GM18505 (cell line): ENCODE data around the gene AMIGO2.
"Not testable (repeated sequence)": the region's sequence is repeated elsewhere in the genome, so short reads cannot be mapped to it uniquely, and the experiment has no call there.

Source experiments
- ATAC-seq: cut with Tn5 transposase; IDR thresholded peaks from one replicate; pipeline ENCODE4 v1.9.1; 2021; ENCODE audit not compliant: unreplicated experiment
- POLR2A ChIP-seq: IDR thresholded peaks from 4 replicates; pipeline ENCODE4 v1.6.1; 2011; ENCODE audit warnings: borderline replicate concordance; ENCODE audit not compliant: insufficient read depth, insufficient read length; ENCODE audit errors: extremely low read depth

The AMIGO2 gene

DNA sequence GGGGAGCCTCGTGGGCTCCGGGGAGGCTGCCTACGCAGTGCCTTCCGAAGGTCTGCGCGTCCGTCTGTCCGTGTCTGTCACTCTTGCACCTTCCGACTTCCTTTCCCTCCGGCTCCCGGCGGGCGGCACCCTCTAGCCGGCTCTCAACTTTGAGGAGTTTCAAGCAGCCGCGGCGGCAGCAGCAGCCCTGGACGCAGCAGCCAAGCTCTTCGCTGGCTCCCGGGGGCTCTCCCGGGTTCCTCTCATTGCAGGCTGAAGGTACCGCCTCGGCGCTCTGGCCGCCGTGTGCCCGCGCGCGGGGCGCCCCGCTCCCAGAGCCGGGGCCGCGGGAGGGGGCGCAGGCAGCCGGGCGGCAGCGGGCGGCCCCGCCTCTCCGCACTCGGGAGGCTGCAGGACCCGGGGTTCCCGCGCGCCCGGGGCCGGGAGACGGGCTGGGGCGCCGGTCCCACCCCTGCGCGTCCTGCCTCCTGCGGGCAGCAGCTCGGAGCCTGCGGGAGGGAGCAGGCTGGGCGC, at the start of gene AMIGO2, which contains the start of gene PCED1B:
TSS of gene AMIGO2 (minus strand) at position 492 of the 513 bp plus-strand sequence. CDS start 957 bp downstream, outside the sequence.
TSS of gene PCED1B (plus strand) at position 154 of the 513 bp plus-strand sequence. CDS start 155,443 bp downstream, outside the sequence.
- peak; percentile 62 for ATAC-seq

GRCh38 chr12:47126246-47126645, 46.5 kb upstream of the AMIGO2 start:
- no peak for TF ChIP-seq POLR2A
- ATAC-seq, result no peak

More for the DNA sequence above, at the start of gene AMIGO2, which contains the start of gene PCED1B:
- TF ChIP-seq POLR2A, result no peak

GRCh38 chr12:47124451-47124850, 44.7 kb upstream of the AMIGO2 start:
- TF ChIP-seq POLR2A, result no peak
- no peak for ATAC-seq

DNA sequence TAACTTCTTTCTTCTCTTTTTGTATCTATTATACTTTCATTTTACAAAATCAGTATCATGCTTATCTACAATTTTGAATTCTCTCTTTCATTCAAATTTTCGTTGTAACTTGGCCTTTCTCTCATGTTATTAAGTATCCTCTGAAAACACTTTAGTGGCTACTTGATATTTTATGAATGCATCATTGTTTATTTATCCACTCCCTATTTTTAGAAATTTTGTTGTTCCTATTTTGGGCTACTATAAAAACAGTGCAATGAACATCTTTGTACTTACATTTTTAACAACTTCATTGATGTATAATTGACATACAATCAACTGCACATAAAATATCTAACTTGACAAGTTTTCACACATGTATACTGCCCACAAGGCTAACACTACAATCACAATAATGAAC, 44.0 kb upstream of the AMIGO2 start:
- ATAC-seq, result no peak
- no peak for TF ChIP-seq POLR2A

DNA sequence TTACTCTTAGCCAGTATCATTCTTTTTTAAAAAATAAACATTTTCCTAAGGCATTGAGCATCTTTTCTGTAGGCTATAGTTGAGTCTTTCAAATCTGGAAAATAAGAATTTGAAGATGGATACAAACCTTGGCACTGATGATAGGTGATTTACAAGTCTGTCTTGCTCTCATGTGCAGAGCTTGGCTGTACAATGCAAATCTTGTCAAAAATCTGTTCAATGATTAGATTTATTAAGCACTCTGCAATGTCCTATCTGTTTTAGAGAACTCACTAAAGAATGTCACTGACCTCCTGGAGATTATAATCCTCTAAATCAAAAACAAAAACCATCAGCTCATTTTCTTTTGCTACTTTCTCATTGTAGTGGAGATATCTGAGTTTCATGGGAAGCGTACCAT, 42.8 kb upstream of the AMIGO2 start:
- TF ChIP-seq POLR2A, result no peak
- no peak for ATAC-seq

DNA sequence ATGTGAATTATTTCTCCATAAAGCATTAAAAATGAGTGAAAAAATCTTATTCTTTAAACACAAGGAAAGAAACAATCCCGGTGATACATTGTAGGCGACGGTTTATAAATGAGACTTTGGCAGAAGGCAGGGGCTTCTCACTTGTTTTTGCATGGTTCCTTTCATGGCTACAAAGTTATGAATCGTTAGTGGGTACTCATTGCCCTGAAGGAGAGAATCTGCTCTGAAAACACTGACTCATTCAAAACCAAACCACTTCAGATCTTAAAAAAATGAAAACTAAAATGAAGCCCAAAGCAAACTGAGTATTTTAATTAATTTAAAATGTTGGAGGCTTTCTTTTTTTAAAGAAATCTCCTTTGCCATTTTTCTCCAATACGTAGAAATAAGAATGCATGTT, 41.4 kb upstream of the AMIGO2 start:
- TF ChIP-seq POLR2A, result no peak
- no peak for ATAC-seq

GRCh38 chr12:47120736-47121135, 41.0 kb upstream of the AMIGO2 start:
- no peak for ATAC-seq
- no peak for TF ChIP-seq POLR2A

DNA sequence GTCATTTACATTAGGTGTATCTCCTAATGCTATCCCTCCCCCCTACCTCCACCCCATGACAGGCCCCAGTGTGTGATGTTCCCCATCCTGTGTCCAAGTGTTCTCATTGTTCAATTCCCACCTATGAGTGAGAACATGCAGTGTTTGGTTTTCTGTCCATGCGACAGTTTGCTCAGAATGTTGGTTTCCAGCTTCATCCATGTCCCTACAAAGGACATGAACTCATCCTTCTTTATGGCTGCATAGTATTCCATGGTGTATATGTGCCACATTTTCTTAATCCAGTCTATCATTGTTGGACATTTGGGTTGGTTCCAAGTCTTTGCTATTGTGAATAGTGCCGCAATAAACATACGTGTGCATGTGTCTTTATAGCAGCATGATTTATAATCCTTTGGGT, 37.5 kb upstream of the AMIGO2 start:
- not testable (repeated sequence) for ATAC-seq

GRCh38 chr12:47114481-47114892, 34.7 kb upstream of the AMIGO2 start:
- ATAC-seq, result no peak
- no peak for TF ChIP-seq POLR2A

DNA sequence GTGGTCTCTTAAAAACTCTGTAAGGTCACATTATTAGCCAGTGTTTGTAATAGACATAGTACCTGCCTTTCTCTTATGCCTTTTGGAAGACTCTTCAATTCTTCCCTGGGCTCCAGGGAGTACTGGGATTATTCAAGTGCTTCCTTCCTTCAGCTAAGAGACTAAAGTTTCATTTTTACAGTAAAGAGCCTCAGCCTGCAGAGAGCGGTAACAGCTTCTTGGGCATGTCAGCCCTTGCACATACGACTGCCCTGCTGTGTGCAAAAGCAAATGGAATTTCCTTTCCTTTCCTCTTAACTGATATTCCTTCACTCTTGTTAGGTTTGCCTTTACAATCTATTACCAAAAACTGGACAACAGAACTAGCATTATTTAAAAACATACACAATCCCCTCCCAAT, 32.9 kb upstream of the AMIGO2 start:
- no peak for ATAC-seq
- TF ChIP-seq POLR2A, result no peak

- no peak for ATAC-seq
- no peak for TF ChIP-seq POLR2A
These were observed 32.1 kb upstream of the AMIGO2 start for GRCh38 chr12:47111854-47112253.

DNA sequence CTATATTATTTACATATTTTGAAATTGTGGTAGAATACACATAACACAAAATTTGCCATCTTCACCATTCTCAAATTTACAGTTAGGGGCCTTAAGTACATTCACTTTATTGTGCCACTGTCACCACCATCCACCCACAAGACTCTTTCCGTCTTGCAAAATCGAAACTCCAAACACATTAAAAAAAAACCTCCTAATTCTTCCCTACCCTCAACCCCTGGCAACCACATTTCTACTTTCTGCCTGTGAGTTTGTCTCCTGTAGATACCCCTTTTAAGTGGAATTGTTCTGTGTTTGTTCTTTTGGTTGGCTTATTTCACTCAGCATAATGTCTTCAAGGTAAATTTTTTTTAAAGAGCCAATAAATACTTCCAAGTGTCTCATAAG, 31.6 kb upstream of the AMIGO2 start:
- TF ChIP-seq POLR2A, result no peak

GRCh38 chr12:47110718-47111391, 31.1 kb upstream of the AMIGO2 start:
- no peak for ATAC-seq
- no peak for TF ChIP-seq POLR2A

More for the DNA sequence above, 31.6 kb upstream of the AMIGO2 start:
- no peak for ATAC-seq

- no peak for TF ChIP-seq POLR2A
These were observed 30.3 kb upstream of the AMIGO2 start for GRCh38 chr12:47110011-47110541.

GRCh38 chr12:47107926-47108325, 28.2 kb upstream of the AMIGO2 start:
- no peak for TF ChIP-seq POLR2A
- ATAC-seq, result no peak

More at GRCh38 chr12:47110011-47110541, 30.3 kb upstream of the AMIGO2 start:
- no peak for ATAC-seq

GRCh38 chr12:47107446-47107845, 27.7 kb upstream of the AMIGO2 start:
- ATAC-seq, result no peak
- TF ChIP-seq POLR2A, result no peak
